Vagina (tissue), 2 donors: ENCODE measurements around the gene HSPB6.

Experiments
- CTCF ChIP-seq, 3 experiments: fragments of 450-650 bp in 2 of 3; fragments of 200-600 bp in 1 of 3; sonication (generic) in 1 of 3; IDR thresholded peaks; one replicate each; pipeline ENCODE4 v1.5.1; 2017 to 2019; ENCODE audit warnings: antibody characterized with exemption in 3 of 3, mild to moderate bottlenecking in 2 of 3, moderate library complexity in 2 of 3
- POLR2A ChIP-seq, 2 donors: fragments of 450-650 bp; IDR thresholded peaks; one replicate each; pipeline ENCODE4 v1.6.1; 2017; ENCODE audit warnings: antibody characterized with exemption in 2 of 2, mild to moderate bottlenecking in 2 of 2, moderate library complexity in 2 of 2

DNA sequence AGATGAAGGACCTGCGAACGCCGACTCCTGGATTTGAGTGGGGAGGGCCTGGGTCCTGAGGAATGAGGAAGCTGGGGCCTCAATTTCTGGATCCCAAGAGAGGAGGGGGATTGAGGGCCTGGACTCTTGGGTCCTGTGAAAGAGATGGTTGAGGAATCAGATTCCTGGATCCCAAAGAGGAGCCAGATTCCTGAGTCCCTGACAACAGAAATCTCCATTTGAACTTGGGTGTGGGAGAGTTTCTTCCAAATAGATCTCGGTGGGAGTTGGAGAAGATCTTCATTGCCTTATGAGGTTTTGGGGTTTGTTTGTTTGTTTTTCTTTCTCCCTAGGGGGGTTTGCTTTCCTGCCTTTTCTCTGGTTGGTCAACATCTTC lies 10.8 kb downstream of the HSPB6 start:
- TF ChIP-seq POLR2A (IDR thresholded peaks at IDR 0.05) (no peak), CTCF (IDR thresholded peaks at IDR 0.05) (no peak)
